ENCODE measurements around the gene NKX1-1. TPM values are rescaled to one million over a fixed set of nuclear protein-coding genes. Genes with fewer than 3 reads are reported as not detected.

Gene NKX1-1
- total RNA-seq, 4 donors from 2014 or later, result not detected

GRCh38 chr4:1380368-1381151, 25.7 kb downstream of the NKX1-1 start:
- no peak for TF ChIP-seq POLR2AphosphoS5 (IDR thresholded peaks at IDR 0.05)
- no peak for TF ChIP-seq EP300 (IDR thresholded peaks at IDR 0.05)
- TF ChIP-seq POLR2A (IDR thresholded peaks at IDR 0.05; ENCODE audit: low read depth), result no peak
- TF ChIP-seq, protein P1, sequence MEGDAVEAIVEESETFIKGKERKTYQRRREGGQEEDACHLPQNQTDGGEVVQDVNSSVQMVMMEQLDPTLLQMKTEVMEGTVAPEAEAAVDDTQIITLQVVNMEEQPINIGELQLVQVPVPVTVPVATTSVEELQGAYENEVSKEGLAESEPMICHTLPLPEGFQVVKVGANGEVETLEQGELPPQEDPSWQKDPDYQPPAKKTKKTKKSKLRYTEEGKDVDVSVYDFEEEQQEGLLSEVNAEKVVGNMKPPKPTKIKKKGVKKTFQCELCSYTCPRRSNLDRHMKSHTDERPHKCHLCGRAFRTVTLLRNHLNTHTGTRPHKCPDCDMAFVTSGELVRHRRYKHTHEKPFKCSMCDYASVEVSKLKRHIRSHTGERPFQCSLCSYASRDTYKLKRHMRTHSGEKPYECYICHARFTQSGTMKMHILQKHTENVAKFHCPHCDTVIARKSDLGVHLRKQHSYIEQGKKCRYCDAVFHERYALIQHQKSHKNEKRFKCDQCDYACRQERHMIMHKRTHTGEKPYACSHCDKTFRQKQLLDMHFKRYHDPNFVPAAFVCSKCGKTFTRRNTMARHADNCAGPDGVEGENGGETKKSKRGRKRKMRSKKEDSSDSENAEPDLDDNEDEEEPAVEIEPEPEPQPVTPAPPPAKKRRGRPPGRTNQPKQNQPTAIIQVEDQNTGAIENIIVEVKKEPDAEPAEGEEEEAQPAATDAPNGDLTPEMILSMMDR (IDR thresholded peaks at IDR 0.05), result no peak
- 96% methylated on average over 20 of the region's 36 CpGs for WGBS
- Histone ChIP-seq H3K36me3 (peaks cover 20 to 96% (median 62%) of the 10 kb centered on the region in 4 donors), H3K4me1 (no peaks in the 10 kb centered on the region), H3K9me3 (no peaks in the 10 kb centered on the region), H3K27me3 (no peaks in the 10 kb centered on the region), H3K27ac (replicated peaks in 1 of 4) (no peak overlapping the region), H3K4me3 (no peak overlapping the region)
- intact Hi-C loops (cut with DNase I), result no loop called here
- DNase-seq (ENCODE audit: extremely low spot score), result no peak

DNA sequence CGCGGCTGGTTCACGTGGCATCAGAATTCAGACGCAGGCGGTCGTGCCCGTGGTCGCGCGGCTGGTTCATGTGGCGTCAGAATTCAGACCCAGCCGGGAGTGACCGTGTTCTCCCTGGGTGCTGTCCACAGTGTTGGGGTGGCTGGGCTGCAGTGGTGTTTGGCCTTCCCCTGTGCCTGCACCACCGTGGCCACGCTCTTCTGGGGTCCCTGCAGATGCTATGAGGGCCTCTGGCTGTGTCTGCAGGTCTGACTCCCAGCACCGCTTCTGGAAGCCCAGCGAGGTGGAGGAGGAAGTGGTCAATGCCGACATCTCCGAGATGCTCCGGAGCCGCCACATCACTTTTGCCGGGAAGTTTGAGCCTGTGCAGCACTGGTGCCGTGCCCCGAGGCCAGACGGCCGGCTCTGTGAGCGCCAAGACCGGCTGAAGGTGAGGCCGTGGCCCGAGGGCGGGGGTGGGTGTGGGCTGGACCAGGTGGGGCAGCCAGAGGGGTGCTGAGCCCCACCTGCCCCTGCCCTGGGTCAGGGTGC, 26.4 kb downstream of the NKX1-1 start:
- peaks cover 22 to 96% (median 65%) of the 10 kb centered on the region in 4 donors for H3K36me3 ChIP-seq
- no peak overlapping the region for H3K27ac ChIP-seq (replicated peaks in 1 of 4)
- TF ChIP-seq POLR2A (IDR thresholded peaks at IDR 0.05; ENCODE audit: low read depth), result no peak
- TF ChIP-seq POLR2AphosphoS5 (IDR thresholded peaks at IDR 0.05), result no peak
- TF ChIP-seq, protein P1 (IDR thresholded peaks at IDR 0.05), result no peak
- no peak for TF ChIP-seq EP300 (IDR thresholded peaks at IDR 0.05)
- H3K27me3 ChIP-seq, result no peaks in the 10 kb centered on the region
- H3K4me3 ChIP-seq, result no peak overlapping the region
- DNase-seq (ENCODE audit: extremely low spot score), result no peak
- WGBS, result 100% methylated on average over 6 of the region's 31 CpGs
- H3K4me1 ChIP-seq, result no peaks in the 10 kb centered on the region
- no peaks in the 10 kb centered on the region for H3K9me3 ChIP-seq
- intact Hi-C loops (cut with DNase I), result no loop called here

GRCh38 chr4:1379351-1379781, 26.9 kb downstream of the NKX1-1 start:
- H3K4me3 ChIP-seq, result no peak overlapping the region
- no peaks in the 10 kb centered on the region for H3K9me3 ChIP-seq
- DNase-seq (ENCODE audit: extremely low spot score), result no peak
- no peaks in the 10 kb centered on the region for H3K27me3 ChIP-seq
- intact Hi-C loops (cut with DNase I), result no loop called here
- H3K27ac ChIP-seq (replicated peaks in 1 of 4), result no peak overlapping the region
- 100% methylated on average over 4 of the region's 27 CpGs for WGBS
- peaks cover 22 to 96% (median 65%) of the 10 kb centered on the region in 4 donors for H3K36me3 ChIP-seq
- H3K4me1 ChIP-seq, result no peaks in the 10 kb centered on the region
- TF ChIP-seq, protein P1 (IDR thresholded peaks at IDR 0.05), result no peak
- TF ChIP-seq POLR2AphosphoS5 (IDR thresholded peaks at IDR 0.05), result no peak
- TF ChIP-seq EP300 (IDR thresholded peaks at IDR 0.05), result no peak
- TF ChIP-seq POLR2A (IDR thresholded peaks at IDR 0.05; ENCODE audit: low read depth), result no peak

DNA sequence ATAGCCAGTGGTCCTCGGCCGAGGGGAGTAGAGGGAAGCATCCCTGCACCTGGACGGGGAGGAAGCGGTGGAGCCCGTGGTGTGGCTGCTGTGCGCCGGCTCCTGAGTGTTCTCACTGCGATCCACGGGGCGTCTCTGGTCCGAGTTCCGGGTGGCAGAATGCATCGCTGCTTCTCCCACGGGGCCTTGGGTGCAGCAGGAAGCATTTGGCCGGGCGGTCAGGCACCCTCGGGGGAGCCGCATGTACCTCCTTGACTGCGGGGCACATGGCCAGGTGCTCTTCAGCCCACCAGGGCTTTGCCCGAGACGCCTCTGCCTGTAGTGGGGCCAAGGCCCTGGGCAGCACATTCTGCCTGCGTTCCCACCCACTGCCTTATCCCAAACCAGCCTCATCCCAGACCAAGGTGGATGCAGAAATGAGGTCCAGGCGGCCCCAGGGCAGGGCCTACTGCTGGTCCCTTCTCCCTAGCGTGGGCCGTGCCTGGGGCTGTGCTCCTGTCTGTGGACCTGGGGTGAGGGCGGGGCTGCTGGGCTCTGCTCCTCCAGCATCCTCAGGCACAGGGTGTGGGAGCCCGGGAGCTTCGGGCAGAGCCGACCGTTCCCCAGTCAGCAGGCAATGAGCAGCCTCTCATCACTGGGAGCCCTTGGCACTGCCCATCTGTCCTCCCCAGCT, 27.5 kb downstream of the NKX1-1 start:
- Histone ChIP-seq H3K4me3 (no peak overlapping the region), H3K27ac (replicated peaks in 1 of 4) (no peak overlapping the region), H3K36me3 (peaks cover 15 to 96% (median 65%) of the 10 kb centered on the region in 4 donors), H3K9me3 (no peaks in the 10 kb centered on the region), H3K27me3 (no peaks in the 10 kb centered on the region), H3K4me1 (no peaks in the 10 kb centered on the region)
- no peak for TF ChIP-seq POLR2AphosphoS5 (IDR thresholded peaks at IDR 0.05)
- TF ChIP-seq EP300 (IDR thresholded peaks at IDR 0.05), result no peak
- DNase-seq (ENCODE audit: extremely low spot score), result no peak
- intact Hi-C loops (cut with DNase I), result no loop called here
- WGBS, result 89% methylated on average over 6 of the region's 30 CpGs

GRCh38 chr4:1377606-1378261, 28.5 kb downstream of the NKX1-1 start:
- peaks cover 15 to 96% (median 63%) of the 10 kb centered on the region in 4 donors for H3K36me3 ChIP-seq
- H3K27ac ChIP-seq (replicated peaks in 1 of 4), result no peak overlapping the region
- H3K4me3 ChIP-seq, result no peak overlapping the region
- H3K27me3 ChIP-seq, result no peaks in the 10 kb centered on the region
- no peak for TF ChIP-seq POLR2A (IDR thresholded peaks at IDR 0.05; ENCODE audit: low read depth)
- no peak for TF ChIP-seq EP300 (IDR thresholded peaks at IDR 0.05)
- TF ChIP-seq POLR2AphosphoS5 (IDR thresholded peaks at IDR 0.05), result no peak
- TF ChIP-seq, protein P1 (IDR thresholded peaks at IDR 0.05), result no peak
- intact Hi-C loops (cut with DNase I), result no loop called here
- WGBS, result 100% methylated on average over 2 of the region's 19 CpGs
- H3K9me3 ChIP-seq, result no peaks in the 10 kb centered on the region
- no peaks in the 10 kb centered on the region for H3K4me1 ChIP-seq
- DNase-seq (ENCODE audit: extremely low spot score), result no peak
